Progenitor cell of endocrine pancreas (in vitro differentiated cells): ENCODE results near the gene CXCL6. TPM values are rescaled to one million over a fixed set of nuclear protein-coding genes. Genes with fewer than 3 reads are reported as not detected.

Experiments
- DNase-seq: peaks from one replicate; pipeline ENCODE4 v3.0.0; 2021; ENCODE audit warnings: low spot score; ENCODE audit not compliant: unreplicated experiment
- H3K27ac Mint-ChIP-seq: 2 replicates; pipeline ENCODE4 v1.8.0; 2021; ENCODE audit warnings: mild to moderate bottlenecking, moderate library complexity, mixed read lengths
- H3K27me3 Mint-ChIP-seq: 2 replicates; pipeline ENCODE4 v1.8.0; 2021; ENCODE audit warnings: mixed read lengths
- H3K36me3 Mint-ChIP-seq: 2 replicates; pipeline ENCODE4 v1.8.0; 2022; ENCODE audit warnings: mixed read lengths; ENCODE audit not compliant: insufficient read depth
- H3K4me1 Mint-ChIP-seq: 2 replicates; pipeline ENCODE4 v1.8.0; 2021; ENCODE audit warnings: low read depth, mixed read lengths
- H3K4me3 Mint-ChIP-seq: 2 replicates; pipeline ENCODE4 v1.8.0; 2021; ENCODE audit warnings: low read depth, mild to moderate bottlenecking, moderate library complexity, mixed read lengths
- H3K9me3 Mint-ChIP-seq: 2 replicates; pipeline ENCODE4 v1.8.0; 2021; ENCODE audit warnings: low read depth, mixed read lengths
- CTCF ChIP-seq: fragments of 200-600 bp; sonication (generic); IDR thresholded peaks from one replicate; pipeline ENCODE4 v1.5.0; 2021; ENCODE audit warnings: antibody characterized with exemption, mild to moderate bottlenecking; ENCODE audit not compliant: unreplicated experiment
- total RNA-seq: library from RNA; stranded (reverse); gene quantifications from 2 replicates; pipeline ENCODE4 v1.2.1, GENCODE V29; 2021

Gene CXCL6
- total RNA-seq, 1 donor from 2014 or later: 1.1 TPM

GRCh38 chr4:73869130-73870055 is 32.9 kb downstream of the CXCL6 start, which contains the start of gene CXCL1:
Gene CXCL1 (plus strand): TSS chr4:73869393. CDS start chr4:73869471, 78 bp downstream.
- no peaks in the 10 kb centered on the region for H3K9me3 Mint-ChIP-seq
- H3K27me3 Mint-ChIP-seq: peaks cover 51% of the 10 kb centered on the region
- no peaks in the 10 kb centered on the region for H3K36me3 Mint-ChIP-seq
- H3K4me1 Mint-ChIP-seq: peaks cover 11% of the 10 kb centered on the region
- DNase-seq: peak; percentile 29
- peak within 1 kb of the TSS; percentile 84 for H3K27ac Mint-ChIP-seq
- no peak for TF ChIP-seq CTCF
- peak within 1 kb of the TSS; percentile 83 for H3K4me3 Mint-ChIP-seq

- TF ChIP-seq CTCF: no peak
- H3K27ac Mint-ChIP-seq: no peak overlapping the region
- no peaks in the 10 kb centered on the region for H3K36me3 Mint-ChIP-seq
- peaks cover 55% of the 10 kb centered on the region for H3K27me3 Mint-ChIP-seq
- no peak for DNase-seq
- no peaks in the 10 kb centered on the region for H3K9me3 Mint-ChIP-seq
- peak overlapping the region; percentile 83 for H3K4me3 Mint-ChIP-seq
- H3K4me1 Mint-ChIP-seq: peaks cover 11% of the 10 kb centered on the region
Measured at GRCh38 chr4:73870260-73870659, 33.8 kb downstream of the CXCL6 start.

- no peaks in the 10 kb centered on the region for H3K36me3 Mint-ChIP-seq
- peaks cover 11% of the 10 kb centered on the region for H3K4me1 Mint-ChIP-seq
- no peak for TF ChIP-seq CTCF
- H3K9me3 Mint-ChIP-seq: no peaks in the 10 kb centered on the region
- peaks cover 52% of the 10 kb centered on the region for H3K27me3 Mint-ChIP-seq
- no peak overlapping the region for H3K27ac Mint-ChIP-seq
- no peak for DNase-seq
- H3K4me3 Mint-ChIP-seq: peak overlapping the region; percentile 42
Measured at GRCh38 chr4:73870768-73871167, 34.3 kb downstream of the CXCL6 start.

GRCh38 chr4:73871511-73872310 is 35.2 kb downstream of the CXCL6 start:
- H3K36me3 Mint-ChIP-seq: no peaks in the 10 kb centered on the region
- H3K9me3 Mint-ChIP-seq: no peaks in the 10 kb centered on the region
- TF ChIP-seq CTCF: no peak
- no peak for DNase-seq
- peaks cover 51% of the 10 kb centered on the region for H3K27me3 Mint-ChIP-seq
- H3K4me1 Mint-ChIP-seq: peaks cover 11% of the 10 kb centered on the region
- no peak overlapping the region for H3K27ac Mint-ChIP-seq
- no peak overlapping the region for H3K4me3 Mint-ChIP-seq
